Type B pancreatic cell (in vitro differentiated cells): ENCODE results near the gene CHADL. TPM values are rescaled to one million over a fixed set of nuclear protein-coding genes. Genes with fewer than 3 reads are reported as not detected.

Source experiments
- DNase-seq: peaks from one replicate; pipeline ENCODE4 v3.0.0; 2021; ENCODE audit warnings: mixed read lengths; ENCODE audit not compliant: unreplicated experiment; ENCODE audit errors: extremely low spot score
- H3K27ac Mint-ChIP-seq: 2 replicates; pipeline ENCODE4 v1.8.0; 2021; ENCODE audit warnings: mild to moderate bottlenecking, mixed read lengths
- H3K27me3 Mint-ChIP-seq: 2 replicates; pipeline ENCODE4 v1.8.0; 2021; ENCODE audit warnings: mixed read lengths
- H3K36me3 Mint-ChIP-seq: 2 replicates; pipeline ENCODE4 v1.8.0; 2021; ENCODE audit warnings: mixed read lengths
- H3K4me1 Mint-ChIP-seq: one replicate; pipeline ENCODE4 v1.8.0; 2021; ENCODE audit warnings: mixed read lengths; ENCODE audit not compliant: unreplicated experiment
- H3K4me3 Mint-ChIP-seq: 2 replicates; pipeline ENCODE4 v1.8.0; 2021; ENCODE audit warnings: mild to moderate bottlenecking, mixed read lengths
- H3K9me3 Mint-ChIP-seq: 2 replicates; pipeline ENCODE4 v1.8.0; 2021; ENCODE audit warnings: mixed read lengths
- CTCF ChIP-seq: fragments of 200-600 bp; sonication (generic); conservative IDR thresholded peaks from 2 replicates; pipeline ENCODE4 v1.5.0; 2021; ENCODE audit warnings: antibody characterized with exemption, mild to moderate bottlenecking
- total RNA-seq: library from RNA; stranded (reverse); gene quantifications from 2 replicates; pipeline ENCODE4 v1.2.1, GENCODE V29; 2021; ENCODE audit warnings: low replicate concordance

Gene CHADL
- total RNA-seq, 1 donor from 2014 or later, result 1.1 TPM

- H3K4me1 Mint-ChIP-seq, result no peaks in the 10 kb centered on the region
- no peaks in the 10 kb centered on the region for H3K27me3 Mint-ChIP-seq
- no peak overlapping the region for H3K4me3 Mint-ChIP-seq
- no peak overlapping the region for H3K27ac Mint-ChIP-seq
- no peaks in the 10 kb centered on the region for H3K9me3 Mint-ChIP-seq
- no peak for TF ChIP-seq CTCF
- no peak for DNase-seq
- peaks cover 14% of the 10 kb centered on the region for H3K36me3 Mint-ChIP-seq
Observed at GRCh38 chr22:41252365-41252764, 11.6 kb upstream of the CHADL start.

- Mint-ChIP-seq H3K27ac (no peak overlapping the region), H3K4me1 (no peaks in the 10 kb centered on the region), H3K27me3 (no peaks in the 10 kb centered on the region), H3K36me3 (peaks cover 7% of the 10 kb centered on the region), H3K9me3 (no peaks in the 10 kb centered on the region), H3K4me3 (no peak overlapping the region)
- no peak for DNase-seq
- no peak for TF ChIP-seq CTCF
Observed at GRCh38 chr22:41250127-41250526, 9.4 kb upstream of the CHADL start.

GRCh38 chr22:41249442-41249841, 8.7 kb upstream of the CHADL start:
- no peaks in the 10 kb centered on the region for H3K4me1 Mint-ChIP-seq
- peaks cover 7% of the 10 kb centered on the region for H3K36me3 Mint-ChIP-seq
- TF ChIP-seq CTCF, result no peak
- H3K9me3 Mint-ChIP-seq, result no peaks in the 10 kb centered on the region
- no peak for DNase-seq
- no peaks in the 10 kb centered on the region for H3K27me3 Mint-ChIP-seq
- H3K27ac Mint-ChIP-seq, result no peak overlapping the region
- no peak overlapping the region for H3K4me3 Mint-ChIP-seq

GRCh38 chr22:41248758-41249157, 8.0 kb upstream of the CHADL start:
- no peak overlapping the region for H3K27ac Mint-ChIP-seq
- no peak overlapping the region for H3K4me3 Mint-ChIP-seq
- no peak for DNase-seq
- TF ChIP-seq CTCF, result no peak
- H3K9me3 Mint-ChIP-seq, result no peaks in the 10 kb centered on the region
- H3K4me1 Mint-ChIP-seq, result no peaks in the 10 kb centered on the region
- no peaks in the 10 kb centered on the region for H3K27me3 Mint-ChIP-seq
- peaks cover 7% of the 10 kb centered on the region for H3K36me3 Mint-ChIP-seq

- no peaks in the 10 kb centered on the region for H3K4me1 Mint-ChIP-seq
- H3K4me3 Mint-ChIP-seq, result no peak overlapping the region
- H3K9me3 Mint-ChIP-seq, result no peaks in the 10 kb centered on the region
- peaks cover 7% of the 10 kb centered on the region for H3K36me3 Mint-ChIP-seq
- TF ChIP-seq CTCF, result no peak
- no peak overlapping the region for H3K27ac Mint-ChIP-seq
- no peaks in the 10 kb centered on the region for H3K27me3 Mint-ChIP-seq
- no peak for DNase-seq
Observed at GRCh38 chr22:41248314-41248713, 7.6 kb upstream of the CHADL start.

- Mint-ChIP-seq H3K9me3 (no peaks in the 10 kb centered on the region), H3K27me3 (no peaks in the 10 kb centered on the region), H3K4me3 (no peak overlapping the region), H3K36me3 (peaks cover 7% of the 10 kb centered on the region), H3K4me1 (no peaks in the 10 kb centered on the region), H3K27ac (no peak overlapping the region)
- TF ChIP-seq CTCF, result no peak
- no peak for DNase-seq
Observed at GRCh38 chr22:41247703-41248102, 7.0 kb upstream of the CHADL start.
